Measurements from ENCODE around the gene STRA6.

DNA sequence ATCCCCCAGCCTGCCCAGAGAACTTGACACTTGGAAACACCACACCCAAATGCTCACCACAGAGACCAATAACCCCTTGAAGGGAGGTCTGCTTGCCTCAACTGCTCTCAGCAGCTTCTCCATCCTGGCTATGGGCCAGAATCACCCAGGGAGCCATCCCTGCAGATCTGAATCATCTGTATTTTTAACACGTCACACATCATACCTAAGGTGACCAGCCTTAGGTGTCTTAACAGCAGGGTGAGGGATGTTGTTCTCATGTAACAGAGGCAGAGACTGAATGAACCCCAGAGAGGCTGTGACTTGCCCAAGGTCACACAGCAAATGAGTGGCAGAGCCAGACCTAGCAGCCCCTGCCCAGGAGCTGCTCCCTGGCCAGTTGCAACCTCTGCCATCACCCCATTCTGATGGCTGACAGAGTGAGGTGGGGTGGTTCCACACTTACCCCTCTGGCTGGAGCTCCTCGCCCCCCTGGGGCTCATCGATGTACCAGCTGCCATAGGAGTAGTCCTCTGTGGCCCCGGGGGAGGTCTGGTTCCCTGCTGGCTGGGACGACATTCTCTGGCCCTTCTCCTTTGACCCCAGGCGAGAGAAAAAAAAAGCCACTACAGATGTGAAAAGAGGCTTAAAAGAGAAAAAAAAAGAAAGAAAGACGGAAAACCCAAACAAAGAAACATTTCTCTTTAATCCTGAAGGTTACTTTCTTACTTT, 722 bp downstream of the STRA6 start:
- TF ChIP-seq POLR2A (IDR thresholded peaks at IDR 0.05) (no peak), CTCF (IDR thresholded peaks at IDR 0.05) (no peak)

Data from breast epithelium (tissue), 3 donors.